ENCODE results near the gene TCN1. TPM values are rescaled to one million over a fixed set of nuclear protein-coding genes. Genes with fewer than 3 reads are reported as not detected.

TCN1 gene
- total RNA-seq, 4 donors from 2014 or later, result not detected

DNA sequence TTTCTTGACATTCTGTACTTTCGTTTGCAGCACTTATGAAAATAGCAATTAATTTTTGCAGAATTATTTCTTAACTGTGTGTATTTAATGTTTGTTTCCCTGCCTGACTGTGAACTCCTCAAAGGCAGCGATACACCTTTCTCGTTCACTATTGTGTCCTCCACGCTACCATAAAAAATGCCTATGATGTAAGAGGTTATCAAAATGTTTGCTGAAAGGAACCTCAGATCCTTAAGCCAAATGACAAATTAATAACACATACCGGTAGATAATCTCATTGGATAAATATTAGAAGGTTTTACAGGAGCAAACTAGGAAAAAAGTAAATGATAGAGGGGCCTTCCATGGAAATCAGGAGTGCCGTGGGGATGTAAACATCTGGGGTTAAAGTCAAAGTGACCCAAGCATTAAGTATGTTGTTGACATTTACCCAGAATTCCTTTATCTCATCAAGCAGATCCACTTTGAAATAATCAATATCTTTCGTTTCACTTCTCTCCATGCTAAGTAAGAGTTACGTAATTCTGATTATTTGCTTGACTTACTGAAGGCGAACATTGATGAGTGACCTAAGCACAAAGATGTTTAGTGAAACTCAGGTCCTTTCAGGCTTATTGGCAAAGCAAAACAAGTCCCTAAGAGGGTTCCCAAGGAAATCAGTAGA is 9.7 kb upstream of the TCN1 start:
- ATAC-seq (ENCODE audit: low FRiP score), result no peak
- TF ChIP-seq, protein P1, sequence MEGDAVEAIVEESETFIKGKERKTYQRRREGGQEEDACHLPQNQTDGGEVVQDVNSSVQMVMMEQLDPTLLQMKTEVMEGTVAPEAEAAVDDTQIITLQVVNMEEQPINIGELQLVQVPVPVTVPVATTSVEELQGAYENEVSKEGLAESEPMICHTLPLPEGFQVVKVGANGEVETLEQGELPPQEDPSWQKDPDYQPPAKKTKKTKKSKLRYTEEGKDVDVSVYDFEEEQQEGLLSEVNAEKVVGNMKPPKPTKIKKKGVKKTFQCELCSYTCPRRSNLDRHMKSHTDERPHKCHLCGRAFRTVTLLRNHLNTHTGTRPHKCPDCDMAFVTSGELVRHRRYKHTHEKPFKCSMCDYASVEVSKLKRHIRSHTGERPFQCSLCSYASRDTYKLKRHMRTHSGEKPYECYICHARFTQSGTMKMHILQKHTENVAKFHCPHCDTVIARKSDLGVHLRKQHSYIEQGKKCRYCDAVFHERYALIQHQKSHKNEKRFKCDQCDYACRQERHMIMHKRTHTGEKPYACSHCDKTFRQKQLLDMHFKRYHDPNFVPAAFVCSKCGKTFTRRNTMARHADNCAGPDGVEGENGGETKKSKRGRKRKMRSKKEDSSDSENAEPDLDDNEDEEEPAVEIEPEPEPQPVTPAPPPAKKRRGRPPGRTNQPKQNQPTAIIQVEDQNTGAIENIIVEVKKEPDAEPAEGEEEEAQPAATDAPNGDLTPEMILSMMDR (IDR thresholded peaks at IDR 0.05), result no peak
- no peak for DNase-seq (ENCODE audit: low spot score)

DNA sequence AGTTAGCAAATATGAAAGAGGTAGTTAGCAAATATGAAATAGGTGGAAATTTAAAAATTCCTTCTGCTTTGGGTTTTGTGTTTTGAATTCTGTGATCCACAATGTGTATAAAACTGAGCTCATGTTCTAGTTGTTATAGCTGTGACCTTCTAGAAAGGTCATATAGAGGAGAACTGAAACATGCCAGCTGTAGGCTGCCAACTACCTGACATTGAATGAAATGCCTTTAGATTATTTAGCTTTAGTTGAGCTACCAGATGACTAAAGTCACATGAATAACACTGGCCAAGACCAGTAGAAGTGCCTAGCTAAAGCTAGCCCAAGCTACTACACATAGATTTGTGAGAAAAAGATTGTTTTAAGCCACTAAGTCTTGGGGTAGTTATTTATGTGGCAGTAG is 5.8 kb upstream of the TCN1 start:
- DNase-seq (ENCODE audit: low spot score) (no peak), ATAC-seq (ENCODE audit: low FRiP score) (no peak)
- TF ChIP-seq, protein P1 (IDR thresholded peaks at IDR 0.05), result no peak

DNA sequence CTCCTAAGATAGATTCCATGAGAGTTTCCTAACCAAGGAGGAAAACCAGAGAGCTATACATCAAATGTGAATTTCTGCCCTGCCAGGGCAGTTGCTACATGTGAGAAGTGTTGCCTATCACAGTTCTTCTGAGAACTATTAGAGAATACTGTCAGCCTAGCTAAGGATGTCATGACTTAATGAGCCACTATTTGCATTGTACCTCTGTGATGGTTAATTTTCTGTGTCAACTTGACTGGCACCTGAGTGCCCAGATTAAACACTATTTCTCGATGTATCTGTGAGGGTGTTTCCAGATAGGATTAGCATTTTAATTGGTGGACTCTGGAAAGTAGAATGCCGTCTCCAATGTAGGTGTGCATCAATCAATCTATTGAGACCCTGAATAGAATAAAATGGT is 1.7 kb upstream of the TCN1 start:
- DNase-seq (ENCODE audit: low spot score), result no peak
- no peak for ATAC-seq (ENCODE audit: low FRiP score)
- TF ChIP-seq, protein P1 (IDR thresholded peaks at IDR 0.05), result no peak

DNA sequence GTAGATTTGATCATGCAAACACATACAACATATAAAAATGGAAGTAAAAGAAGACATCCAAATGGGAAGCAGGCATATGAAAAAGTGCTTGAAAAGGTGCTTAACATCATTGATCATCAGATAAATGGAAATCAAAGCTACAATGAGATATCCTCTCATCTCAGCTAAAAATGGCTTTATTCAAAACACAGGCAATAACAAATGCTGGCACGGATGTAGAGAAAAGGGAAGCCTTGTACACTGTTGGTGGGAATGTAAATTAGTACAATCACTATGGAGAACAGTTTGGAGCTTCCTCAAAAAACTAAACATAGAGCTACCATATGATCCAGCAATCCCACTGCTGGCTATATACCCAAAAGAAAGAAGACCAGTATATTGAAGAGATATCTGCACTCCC is 549 bp upstream of the TCN1 start:
- DNase-seq (ENCODE audit: low spot score) (no peak), ATAC-seq (ENCODE audit: low FRiP score) (no peak)
- TF ChIP-seq, protein P1 (IDR thresholded peaks at IDR 0.05), result no peak

DNA sequence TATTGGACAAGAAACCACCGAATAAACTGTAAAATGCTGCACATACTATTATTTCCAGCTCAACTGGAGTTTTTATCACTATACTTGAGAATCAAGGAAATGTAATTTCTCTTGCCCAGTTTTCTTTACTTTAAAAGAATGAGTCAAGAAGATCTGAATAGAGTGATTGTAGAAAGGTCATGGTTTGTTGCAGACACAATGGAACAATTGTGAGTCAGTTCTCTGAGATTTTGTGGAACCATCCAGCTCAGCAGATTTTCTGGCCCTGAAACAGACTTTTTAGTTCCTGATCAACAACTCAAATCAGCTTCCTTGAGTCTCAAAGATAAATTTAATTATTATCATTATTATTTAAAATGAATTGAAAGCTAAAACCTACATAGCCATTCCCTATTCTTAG is 1.3 kb downstream of the TCN1 start:
- DNase-seq (ENCODE audit: low spot score) (no peak), ATAC-seq (ENCODE audit: low FRiP score) (no peak)
- TF ChIP-seq, protein P1 (IDR thresholded peaks at IDR 0.05), result no peak

DNA sequence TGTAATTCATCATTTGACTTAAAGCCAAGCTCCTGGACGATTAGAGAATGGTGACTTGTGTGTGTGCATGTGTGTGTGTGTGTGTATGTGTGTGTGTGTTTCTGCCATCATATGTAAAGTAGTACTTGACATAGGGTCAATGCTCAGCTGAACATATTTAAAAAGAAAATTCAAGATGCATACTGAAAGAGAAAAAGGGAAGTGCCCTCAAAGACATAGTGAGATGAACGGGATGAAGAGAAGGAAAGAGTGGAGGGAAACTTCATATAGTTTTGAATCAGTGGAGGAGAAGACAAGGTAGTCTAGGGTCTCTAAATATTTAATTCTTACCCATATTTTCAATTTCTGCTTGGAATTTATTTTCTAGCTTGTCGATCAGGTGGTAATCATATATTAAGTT is 4.0 kb downstream of the TCN1 start:
- no peak for ATAC-seq (ENCODE audit: low FRiP score)
- DNase-seq (ENCODE audit: low spot score), result no peak
- TF ChIP-seq, protein P1 (IDR thresholded peaks at IDR 0.05), result no peak

DNA sequence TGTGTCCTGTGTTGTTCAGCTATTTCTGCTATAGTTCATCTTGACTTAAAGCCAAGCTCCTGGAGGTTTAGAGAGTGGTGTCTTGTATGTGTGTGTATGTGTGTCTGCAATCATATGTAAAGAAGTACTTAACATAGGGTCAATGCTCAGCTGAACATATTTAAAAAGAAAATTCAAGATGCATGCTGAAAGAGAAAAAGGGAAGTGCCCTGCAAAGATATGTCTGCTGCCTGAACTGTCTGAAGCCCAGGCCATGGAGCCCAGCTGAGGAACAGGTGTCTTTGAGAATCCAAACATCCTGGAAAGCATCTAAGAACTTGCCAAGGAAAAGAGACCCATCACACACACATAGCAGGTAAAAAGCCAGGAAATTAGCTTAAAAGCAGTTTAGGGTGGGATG is 6.6 kb downstream of the TCN1 start:
- TF ChIP-seq, protein P1 (IDR thresholded peaks at IDR 0.05), result no peak
- no peak for ATAC-seq (ENCODE audit: low FRiP score)
- no peak for DNase-seq (ENCODE audit: low spot score)

All from omental fat pad (tissue), 4 donors.